Endothelial cell of umbilical vein (primary cell): ENCODE results near the gene S100A14. TPM values are rescaled to one million over a fixed set of nuclear protein-coding genes. Genes with fewer than 3 reads are reported as not detected.

ENCODE experiments used
- BruUV-seq: library from RNA; stranded (reverse); fragments of 400-500 nt; replicated peaks from 2 replicates; lab custom pipeline; 2021; lab: Mats Ljungman, UMichigan
- CTCF ChIA-PET: fragments of 300-600, 350-600 bp; sonication (Branson Sonifier 250); formaldehyde crosslinking; loops from one replicate; lab custom pipeline; 2021; ENCODE audit warnings: antibody characterized with exemption, inconsistent platforms; lab: Charles Lee
- POLR2A ChIA-PET: fragments of 300-600, 350-600 bp; sonication (Branson Sonifier 250); formaldehyde crosslinking; loops from one replicate; lab custom pipeline; 2021; ENCODE audit warnings: antibody characterized with exemption, inconsistent platforms; lab: Charles Lee
- DNase-seq: peaks from one replicate; pipeline ENCODE4 v3.0.0-alpha.2; 2011; ENCODE audit warnings: low read depth, low spot score
- FAIRE-seq: peaks from 2 replicates; lab custom pipeline; 2011; peaks lifted over from hg19 to GRCh38; lab: Jason Lieb, UNC
- H2AFZ ChIP-seq: 2 replicates; pipeline ENCODE4 v1.6.0; 2012; ENCODE audit warnings: low read depth, low read length, control low read depth, inconsistent platforms
- H3K27ac ChIP-seq: 2 replicates; pipeline ENCODE4 v1.5.1; 2011; ENCODE audit warnings: low read depth, mild to moderate bottlenecking, control low read depth, low read length, moderate library complexity; ENCODE audit not compliant: insufficient read depth
- H3K27me3 ChIP-seq, 2 experiments: 2 replicates each; pipeline versions ENCODE4 v1.6.0 to v1.6.1; 2011; ENCODE audit warnings: low read length in 2 of 2, mixed read lengths in 1 of 2; ENCODE audit not compliant: control insufficient read depth in 2 of 2, insufficient read depth in 2 of 2
- H3K36me3 ChIP-seq, 2 experiments: 2 replicates in 1 of 2; 3 replicates in 1 of 2; pipeline ENCODE4 v1.5.1; 2011; ENCODE audit warnings: low read length in 2 of 2, mild to moderate bottlenecking in 1 of 2, moderate library complexity in 1 of 2; ENCODE audit not compliant: control insufficient read depth in 2 of 2, insufficient read depth in 2 of 2; ENCODE audit errors: extremely low read depth in 1 of 2
- H3K4me1 ChIP-seq: 3 replicates; pipeline ENCODE4 v1.5.1; 2011; ENCODE audit warnings: mild to moderate bottlenecking, low read length; ENCODE audit not compliant: control insufficient read depth, insufficient read depth; ENCODE audit errors: extremely low read depth
- H3K4me2 ChIP-seq: 2 replicates; pipeline ENCODE4 v1.6.1; 2011; ENCODE audit warnings: low read length, control low read depth, mixed read lengths; ENCODE audit not compliant: insufficient read depth
- H3K4me3 ChIP-seq, 3 experiments: fragments of 200-600 bp in 1 of 3; sonication (generic), shearing (Covaris generic) in 1 of 3; replicated peaks in 1 of 3; 2 replicates each; pipeline ENCODE4 v1.5.1; 2011 to 2016; ENCODE audit warnings: control low read depth in 3 of 3, low read length in 3 of 3, mild to moderate bottlenecking in 2 of 3, inconsistent platforms in 1 of 3, low read depth in 1 of 3, moderate library complexity in 1 of 3; ENCODE audit not compliant: insufficient read depth in 1 of 3
- H3K79me2 ChIP-seq: 2 replicates; pipeline ENCODE4 v1.6.0; 2012; ENCODE audit warnings: low read length, inconsistent platforms; ENCODE audit not compliant: control insufficient read depth, insufficient read depth
- H3K9ac ChIP-seq: replicated peaks from 2 replicates; pipeline ENCODE3; 2011; ENCODE audit warnings: low read length, control low read depth; ENCODE audit not compliant: insufficient read depth; ENCODE audit errors: extremely low read depth
- H3K9me1 ChIP-seq: replicated peaks from 3 replicates; pipeline ENCODE4 v1.6.0; 2011; ENCODE audit warnings: mild to moderate bottlenecking, low read length; ENCODE audit not compliant: control insufficient read depth, insufficient read depth; ENCODE audit errors: extremely low read depth
- H3K9me3 ChIP-seq: replicated peaks from 2 replicates; pipeline ENCODE4 v1.5.1; 2012; ENCODE audit warnings: low read length, inconsistent platforms; ENCODE audit not compliant: control insufficient read depth, insufficient read depth
- H4K20me1 ChIP-seq: replicated peaks from 2 replicates; pipeline ENCODE3; 2011; ENCODE audit warnings: mild to moderate bottlenecking, low read length; ENCODE audit not compliant: control insufficient read depth, insufficient read depth; ENCODE audit errors: extremely low read depth
- CTCF ChIP-seq, 2 donors: IDR thresholded peaks; 1 replicate in 1 of 2; 2 replicates in 1 of 2; pipeline ENCODE4 v1.5.1; 2011; ENCODE audit warnings: low read length in 2 of 2, mild to moderate bottlenecking in 2 of 2, moderate library complexity in 2 of 2, control low read depth in 1 of 2, inconsistent platforms in 1 of 2, low read depth in 1 of 2; ENCODE audit not compliant: insufficient read depth in 1 of 2; ENCODE audit errors: extremely low read depth in 1 of 2
- EZH2 ChIP-seq: IDR thresholded peaks from 2 replicates; pipeline ENCODE4 v1.6.1; 2012; ENCODE audit warnings: borderline replicate concordance, low read depth, mild to moderate bottlenecking, moderate library complexity, low read length, inconsistent platforms; ENCODE audit not compliant: severe bottlenecking
- FOS ChIP-seq: IDR thresholded peaks from 2 replicates; pipeline ENCODE4 v1.6.1; 2011; ENCODE audit warnings: mild to moderate bottlenecking, low read length, moderate library complexity, borderline replicate concordance; ENCODE audit not compliant: insufficient read depth
- GATA2 ChIP-seq: IDR thresholded peaks from 2 replicates; pipeline ENCODE4 v1.7.0; 2011; ENCODE audit warnings: low read depth, mild to moderate bottlenecking, moderate library complexity, mixed read lengths, low read length; ENCODE audit not compliant: insufficient read length, insufficient read depth
- JUN ChIP-seq: IDR thresholded peaks from 2 replicates; pipeline ENCODE4 v1.6.1; 2011; ENCODE audit warnings: borderline replicate concordance, low read depth; ENCODE audit not compliant: insufficient read length, insufficient read depth
- MYC ChIP-seq: IDR thresholded peaks from one replicate; pipeline ENCODE4 v1.6.1; 2011; ENCODE audit warnings: mild to moderate bottlenecking, low read depth, low read length
- POLR2A ChIP-seq: IDR thresholded peaks from 2 replicates; pipeline ENCODE4 v1.6.1; 2012; ENCODE audit warnings: low read depth, mild to moderate bottlenecking, control low read depth, low read length
- POLR2AphosphoS5 ChIP-seq: IDR thresholded peaks from 2 replicates; pipeline ENCODE4 v1.6.1; 2012; ENCODE audit warnings: low read depth, mild to moderate bottlenecking, control low read depth, low read length, moderate library complexity; ENCODE audit not compliant: insufficient read depth
- dilution Hi-C: fragments of 300-500 bp; cut with MboI; formaldehyde crosslinking; loops from one replicate; pipeline ENCODE4 v1.15.0; 2019; ENCODE audit warnings: low sequenced_read_pairs; ENCODE audit not compliant: extremely low pct_ligation_motif_present
- intact Hi-C: fragments of 100-400 bp; cut with micrococcal nuclease; formaldehyde crosslinking; loops from one replicate; pipeline ENCODE4 v1.10.0; 2022
- polyA plus RNA-seq, 4 experiments: library from polyadenylated mRNA; depleted of rRNA in 3 of 4; stranded (reverse) in 3 of 4; unstranded in 1 of 4; fragments of >200 nt; gene quantifications; 2 replicates each; pipeline versions ENCODE4 v1.2.1 to v1.2.3, GENCODE V29; 2011 to 2012; ENCODE audit warnings: missing spikeins in 1 of 4
- total RNA-seq: library from RNA; stranded (reverse); gene quantifications from 2 replicates; pipeline ENCODE4 v1.2.3, GENCODE V29; 2021
- TF ChIP-seq, protein P1 (sequence below): IDR thresholded peaks from 2 replicates; pipeline ENCODE4 v1.6.1; 2011; ENCODE audit not compliant: insufficient read depth, insufficient read length

The S100A14 gene
- total and polyA plus RNA-seq, 2 donors (not counting 3 experiments of a cell fraction or from before 2014, with no cell fraction given) = 0.10 TPM; not detected in 1

GRCh38 chr1:153663211-153663610 lies 47.1 kb upstream of the S100A14 start:
- CTCF ChIA-PET = interaction anchor here (3.2 kb wide), 1 partner anchor 91 kb away, joined by 12 read pairs; no protein-coding TSS in a partner anchor
- intact Hi-C loops (no loop called here), dilution Hi-C loops (no loop called here)
- H3K9me3 ChIP-seq = no peaks in the 10 kb centered on the region
- peaks cover 24% of the 10 kb centered on the region for H3K79me2 ChIP-seq
- BruUV-seq = no TSS peak
- H3K9ac ChIP-seq = no peak overlapping the region
- no peak for TF ChIP-seq JUN
- no peak for TF ChIP-seq MYC
- no peak for TF ChIP-seq FOS
- TF ChIP-seq POLR2AphosphoS5 = no peak
- no peak for TF ChIP-seq EZH2
- TF ChIP-seq, protein P1, sequence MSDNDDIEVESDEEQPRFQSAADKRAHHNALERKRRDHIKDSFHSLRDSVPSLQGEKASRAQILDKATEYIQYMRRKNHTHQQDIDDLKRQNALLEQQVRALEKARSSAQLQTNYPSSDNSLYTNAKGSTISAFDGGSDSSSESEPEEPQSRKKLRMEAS = no peak
- TF ChIP-seq GATA2 = no peak
- TF ChIP-seq POLR2A = no peak
- no peaks in the 10 kb centered on the region for H3K9me1 ChIP-seq
- peaks cover 7% of the 10 kb centered on the region for H3K4me1 ChIP-seq
- no peak overlapping the region for H3K27ac ChIP-seq
- no peak for FAIRE-seq
- no peaks in the 10 kb centered on the region for H3K27me3 ChIP-seq
- POLR2A ChIA-PET = interaction anchor here (0.9 kb wide), 1 partner anchor 29 kb away, joined by 3 read pairs; the partner anchor contains the start of gene CHTOP
- no peaks in the 10 kb centered on the region for H4K20me1 ChIP-seq
- peaks cover 44 to 49% of the 10 kb centered on the region in 2 experiments for H3K36me3 ChIP-seq
- H3K4me3 ChIP-seq = no peak overlapping the region
- DNase-seq = no peak
- H3K4me2 ChIP-seq = no peak overlapping the region
- H2AFZ ChIP-seq = no peak overlapping the region

- TF ChIP-seq POLR2AphosphoS5 (no peak), CTCF (IDR thresholded peaks at IDR 0.05; ENCODE audit: extremely low read depth in 1 of 2, insufficient read depth in 1 of 2, low read depth in 1 of 2, low read length in 2 of 2) (no peak), JUN (no peak), EZH2 (no peak)
- TF ChIP-seq, protein P1 = no peak
- DNase-seq (no peak), FAIRE-seq (no peak)
- Histone ChIP-seq H2AFZ (no peak overlapping the region), H3K27me3 (no peaks in the 10 kb centered on the region), H3K27ac (no peak overlapping the region), H3K9me1 (no peaks in the 10 kb centered on the region), H4K20me1 (no peaks in the 10 kb centered on the region), H3K36me3 (peaks cover 36 to 44% of the 10 kb centered on the region in 2 experiments), H3K9ac (no peak overlapping the region), H3K9me3 (no peaks in the 10 kb centered on the region), H3K4me2 (no peak overlapping the region), H3K4me1 (peaks cover 7% of the 10 kb centered on the region), H3K79me2 (peaks cover 15% of the 10 kb centered on the region), H3K4me3 (no peak overlapping the region)
- BruUV-seq = TSS peak; percentile 47
- ChIA-PET POLR2A (interaction anchor here (0.9 kb wide), 1 partner anchor 28 kb away, joined by 3 read pairs; the partner anchor contains the start of gene CHTOP), CTCF (interaction anchor here (0.6 to 1.9 kb wide), 2 partner anchors 90 to 152 kb away, joined by 3 to 5 read pairs; no protein-coding TSS in a partner anchor)
- dilution Hi-C loops (no loop called here), intact Hi-C loops (no loop called here)
Measured at GRCh38 chr1:153662269-153662668, 46.1 kb upstream of the S100A14 start.
